Testis (tissue), 2 donors: Measurements from ENCODE around the gene BICD2.

Experiments
- POLR2A ChIP-seq: fragments of 450-650 bp; IDR thresholded peaks from one replicate; pipeline ENCODE4 v1.6.1; 2017; ENCODE audit warnings: antibody characterized with exemption, mild to moderate bottlenecking, moderate library complexity
- TF ChIP-seq, protein P1 (sequence below), 3 experiments: fragments of 450-650 bp in 2 of 3; fragments of 200-600 bp in 1 of 3; sonication (generic) in 1 of 3; IDR thresholded peaks; one replicate each; pipeline ENCODE4 v1.5.1; 2016 to 2019; ENCODE audit warnings: antibody characterized with exemption in 3 of 3, mild to moderate bottlenecking in 2 of 3, moderate library complexity in 1 of 3

DNA sequence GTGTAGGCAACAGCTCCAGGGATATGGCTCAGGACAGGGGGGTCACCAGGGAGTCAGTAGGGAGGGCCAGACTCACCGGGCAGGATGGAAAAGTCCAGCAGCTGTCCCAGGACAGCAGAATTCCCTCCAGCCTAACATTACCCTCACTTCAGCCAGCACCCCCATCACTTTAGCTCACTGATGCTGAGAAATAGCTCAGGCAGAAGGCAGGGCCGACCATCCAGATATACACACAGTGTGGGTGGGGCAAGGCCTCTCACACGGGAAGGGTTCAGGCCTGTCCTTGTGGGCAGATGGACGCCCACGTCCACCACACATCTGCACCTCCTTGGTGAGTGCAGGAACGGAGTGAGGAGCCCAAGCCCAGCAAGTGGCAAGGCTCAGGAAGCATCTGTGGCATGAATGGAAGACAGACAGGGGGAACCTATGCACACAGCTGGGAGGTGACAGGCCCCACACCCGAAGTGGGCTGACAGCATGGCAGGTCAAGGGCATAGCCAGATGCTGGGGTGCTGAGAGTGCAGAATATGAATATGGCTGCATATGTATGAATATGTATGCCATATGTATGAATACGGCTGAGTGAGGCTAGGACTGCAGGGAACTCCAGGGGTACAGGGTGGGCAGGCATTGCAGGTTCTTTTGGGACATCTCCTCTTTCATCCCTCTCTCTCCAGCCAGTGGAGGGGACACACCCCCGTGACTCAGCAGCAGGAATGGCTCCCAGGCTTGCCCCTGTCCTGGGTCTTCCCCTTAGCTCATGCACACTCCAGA is 17.0 kb downstream of the BICD2 start:
- TF ChIP-seq, protein P1, sequence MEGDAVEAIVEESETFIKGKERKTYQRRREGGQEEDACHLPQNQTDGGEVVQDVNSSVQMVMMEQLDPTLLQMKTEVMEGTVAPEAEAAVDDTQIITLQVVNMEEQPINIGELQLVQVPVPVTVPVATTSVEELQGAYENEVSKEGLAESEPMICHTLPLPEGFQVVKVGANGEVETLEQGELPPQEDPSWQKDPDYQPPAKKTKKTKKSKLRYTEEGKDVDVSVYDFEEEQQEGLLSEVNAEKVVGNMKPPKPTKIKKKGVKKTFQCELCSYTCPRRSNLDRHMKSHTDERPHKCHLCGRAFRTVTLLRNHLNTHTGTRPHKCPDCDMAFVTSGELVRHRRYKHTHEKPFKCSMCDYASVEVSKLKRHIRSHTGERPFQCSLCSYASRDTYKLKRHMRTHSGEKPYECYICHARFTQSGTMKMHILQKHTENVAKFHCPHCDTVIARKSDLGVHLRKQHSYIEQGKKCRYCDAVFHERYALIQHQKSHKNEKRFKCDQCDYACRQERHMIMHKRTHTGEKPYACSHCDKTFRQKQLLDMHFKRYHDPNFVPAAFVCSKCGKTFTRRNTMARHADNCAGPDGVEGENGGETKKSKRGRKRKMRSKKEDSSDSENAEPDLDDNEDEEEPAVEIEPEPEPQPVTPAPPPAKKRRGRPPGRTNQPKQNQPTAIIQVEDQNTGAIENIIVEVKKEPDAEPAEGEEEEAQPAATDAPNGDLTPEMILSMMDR (IDR thresholded peaks at IDR 0.05), result no peak
- no peak for TF ChIP-seq POLR2A
